HepG2 (cell line): Measurements from ENCODE around the gene SLC5A6. TPM values are rescaled to one million over a fixed set of nuclear protein-coding genes. Genes with fewer than 3 reads are reported as not detected.
A peak's percentile ranks its signal among the peaks of the same experiment; 100 is the strongest.

Source experiments
- ATF3 ChIP-seq: sonication (generic); formaldehyde crosslinking; IDR thresholded peaks from 2 replicates; pipeline ENCODE4 v1.4.0; 2020; ENCODE audit warnings: missing genetic modification reagents
- ATF4 ChIP-seq, 2 experiments: fragments of 450-650 bp in 1 of 2; sonication (generic) in 1 of 2; formaldehyde crosslinking; IDR thresholded peaks; 2 replicates each; pipeline versions ENCODE4 v1.5.0 to v1.8.0; 2020 to 2022; ENCODE audit warnings: mild to moderate bottlenecking in 1 of 2, missing genetic modification reagents in 1 of 2
- ATM ChIP-seq: fragments of 450-650 bp; IDR thresholded peaks from 2 replicates; pipeline ENCODE4 v1.7.1; 2017; ENCODE audit warnings: mild to moderate bottlenecking, borderline replicate concordance
- CBX5 ChIP-seq: sonication (generic); formaldehyde crosslinking; IDR thresholded peaks from 2 replicates; pipeline ENCODE4 v1.4.0; 2020; ENCODE audit warnings: missing genetic modification reagents, borderline replicate concordance
- EP300 ChIP-seq, 3 experiments: sonication (generic) in 1 of 3; formaldehyde crosslinking in 1 of 3; IDR thresholded peaks; 2 replicates each; pipeline versions ENCODE4 v1.5.1 to v1.6.1; 2011 to 2020; ENCODE audit warnings: low read depth in 2 of 3, low read length in 2 of 3, borderline replicate concordance in 1 of 3, improper control_type of control experiment in 1 of 3, mild to moderate bottlenecking in 1 of 3, missing genetic modification reagents in 1 of 3, moderate library complexity in 1 of 3
- FOXK1 ChIP-seq: sonication (generic); formaldehyde crosslinking; IDR thresholded peaks from 2 replicates; pipeline ENCODE4 v1.4.0; 2020; ENCODE audit warnings: low read depth, missing genetic modification reagents, borderline replicate concordance
- JUN ChIP-seq: sonication (generic); formaldehyde crosslinking; IDR thresholded peaks from 2 replicates; pipeline ENCODE4 v1.4.0; 2020; ENCODE audit warnings: mild to moderate bottlenecking, missing genetic modification reagents
- PHF5A ChIP-seq: IDR thresholded peaks from one replicate; pipeline ENCODE4 v1.6.1; 2018; ENCODE audit warnings: low read depth, missing genetic modification reagents; ENCODE audit not compliant: unreplicated experiment
- RAD21 ChIP-seq: fragments of 450-650 bp; formaldehyde crosslinking; IDR thresholded peaks from 2 replicates; pipeline ENCODE4 v1.5.0; 2020; ENCODE audit warnings: mild to moderate bottlenecking
- TFE3 ChIP-seq: IDR thresholded peaks from 2 replicates; pipeline ENCODE4 v1.6.1; 2016
- TGIF2 ChIP-seq: IDR thresholded peaks from 2 replicates; pipeline ENCODE4 v1.6.1; 2016; ENCODE audit warnings: control low read depth, missing compliant biosample characterization
- THRA ChIP-seq: sonication (generic); formaldehyde crosslinking; IDR thresholded peaks from 2 replicates; pipeline ENCODE4 v1.4.0; 2020; ENCODE audit warnings: missing genetic modification reagents, borderline replicate concordance
- ZBED4 ChIP-seq: sonication (generic); formaldehyde crosslinking; IDR thresholded peaks from 2 replicates; pipeline ENCODE4 v1.4.0; 2020; ENCODE audit warnings: missing genetic modification reagents, borderline replicate concordance
- ZGPAT ChIP-seq: IDR thresholded peaks from 2 replicates; pipeline ENCODE4 v1.6.1; 2016; ENCODE audit warnings: mild to moderate bottlenecking
- ZMYM3 ChIP-seq: sonication (generic); formaldehyde crosslinking; IDR thresholded peaks from 2 replicates; pipeline ENCODE4 v1.5.1; 2020; ENCODE audit warnings: mild to moderate bottlenecking, missing genetic modification reagents
- ZNF362 ChIP-seq: sonication (generic); formaldehyde crosslinking; IDR thresholded peaks from 2 replicates; pipeline ENCODE4 v1.4.0; 2020; ENCODE audit warnings: missing genetic modification reagents, mild to moderate bottlenecking, borderline replicate concordance
- ZNF607 ChIP-seq: sonication (generic); formaldehyde crosslinking; IDR thresholded peaks from 2 replicates; pipeline ENCODE4 v1.5.1; 2020; ENCODE audit warnings: missing genetic modification reagents, mild to moderate bottlenecking, borderline replicate concordance
- polyA plus RNA-seq, 8 experiments: library from polyadenylated mRNA; depleted of rRNA in 3 of 8; stranded (reverse) in 7 of 8; unstranded in 1 of 8; fragments of >200 nt; fragmentation: Illumina TruSeq in 4 of 8; extraction: Trizol in 4 of 8; gene quantifications; 2 replicates each; pipeline versions ENCODE4 v1.2.1 to v1.2.3, GENCODE V29; 2011 to 2016; ENCODE audit warnings: low read depth in 4 of 8, missing spikeins in 1 of 8, mixed read lengths in 1 of 8; ENCODE audit not compliant: insufficient read depth in 1 of 8
- total RNA-seq, 5 experiments: library from RNA; depleted of rRNA; stranded (reverse); fragments of >200 nt; fragmentation: Illumina TruSeq; extraction: Trizol; gene quantifications; 2 replicates each; pipeline ENCODE4 v1.2.3, GENCODE V29; 2016; ENCODE audit warnings: low read depth in 1 of 5

Gene SLC5A6
- total and polyA plus RNA-seq, 2 of the 13 experiments (the other 11 are each of a cell fraction or from before 2014, with no cell fraction given), result 135 to 417 TPM

GRCh38 chr2:27171351-27171848, 40.7 kb downstream of the SLC5A6 start (continued):
- peak; percentile 98 for TF ChIP-seq JUN
- 0 out of 2 replicates have a peak, but pooled peaks have one; percentile 23 for TF ChIP-seq RAD21
- no peak; the same call in 1 of the 2 replicates for TF ChIP-seq ZBED4 (CRISPR knock-in tag)
- TF ChIP-seq TFE3 (CRISPR knock-in tag), result peak; percentile 96
- peak; percentile 90; the same call in 1 of the 2 replicates for TF ChIP-seq THRA (CRISPR knock-in tag)
- TF ChIP-seq ZNF607, result no peak
- TF ChIP-seq ZGPAT (CRISPR knock-in tag), result peak; percentile 97
- peak; percentile 91 for TF ChIP-seq PHF5A (CRISPR knock-in tag)
- peak; percentile 77 to 92 for TF ChIP-seq EP300 (IDR thresholded peaks at IDR 0.05; ENCODE audit: low read depth in 2 of 2, low read length in 2 of 2)
- peak; percentile 91 for TF ChIP-seq EP300 (CRISPR knock-in tag; IDR thresholded peaks at IDR 0.05; ENCODE audit: borderline replicate concordance)
- TF ChIP-seq ZNF362 (CRISPR knock-in tag), result peak; percentile 82
- TF ChIP-seq FOXK1 (CRISPR knock-in tag), result peak; percentile 100
- peak; percentile 88 for TF ChIP-seq ZMYM3 (CRISPR knock-in tag)
- TF ChIP-seq ATF4 (CRISPR knock-in tag; IDR thresholded peaks at IDR 0.05), result peak in 1 of 2 experiments; percentile 97; a peak in 2 of 4 replicates
- TF ChIP-seq ATM, result no peak
- peak; percentile 95; the same call in 1 of the 2 replicates for TF ChIP-seq CBX5 (CRISPR knock-in tag)
- peak; percentile 92; the same call in 1 of the 2 replicates for TF ChIP-seq TGIF2
- peak; percentile 76 for TF ChIP-seq ATF3
